Lower lobe of right lung (tissue), 2 donors: ENCODE data around the gene LTBP3. TPM values are rescaled to one million over a fixed set of nuclear protein-coding genes. Genes with fewer than 3 reads are reported as not detected.

Source experiments
- ATAC-seq, 2 donors: fragments of 200-7000 bp; cut with Tn5 transposase; one replicate each; pipeline ENCODE4 v1.9.1; 2020 to 2022; ENCODE audit warnings: mild to moderate bottlenecking in 2 of 2, moderate library complexity in 2 of 2
- DNase-seq: peaks from one replicate; pipeline ENCODE4 v3.0.0-alpha.2; 2020
- H3K27ac ChIP-seq: fragments of 200-600 bp; one replicate; pipeline ENCODE4 v1.8.0; 2022
- H3K27me3 ChIP-seq: fragments of 200-600 bp; one replicate; pipeline ENCODE4 v1.8.0; 2022; ENCODE audit warnings: low read depth
- H3K36me3 ChIP-seq: fragments of 200-600 bp; one replicate; pipeline ENCODE4 v1.8.0; 2022; ENCODE audit warnings: mild to moderate bottlenecking
- H3K4me1 ChIP-seq: fragments of 200-600 bp; one replicate; pipeline ENCODE4 v1.8.0; 2022
- H3K4me3 ChIP-seq: fragments of 200-600 bp; one replicate; pipeline ENCODE4 v1.8.0; 2022; ENCODE audit warnings: mild to moderate bottlenecking
- H3K9me3 ChIP-seq: fragments of 200-600 bp; one replicate; pipeline ENCODE4 v1.8.0; 2022
- intact Hi-C: fragments of 100-400 bp; cut with DNase I; formaldehyde crosslinking; loops from one replicate; pipeline ENCODE4 v1.11.0; 2022
- total RNA-seq: library from RNA; stranded (reverse); fragmentation: NEBNext Ultra II Directional; extraction: Animal tissue kit (Norgen Biotek cat#: 25700); gene quantifications from one replicate; pipeline ENCODE4 v1.2.1, GENCODE V29; 2021
- TF ChIP-seq, protein P1 (sequence below): fragments of 200-600 bp; IDR thresholded peaks from one replicate; pipeline ENCODE4 v1.8.0; 2022; ENCODE audit warnings: antibody characterized with exemption, mild to moderate bottlenecking
- donor health status: DM: no; HTN: yes; CAD: no; lungs with severe emphysema.

LTBP3 gene
- total RNA-seq, 1 donor from 2014 or later, result 98.7 TPM

- Histone ChIP-seq H3K4me3 (no peak overlapping the region), H3K36me3 (peaks cover 71% of the 10 kb centered on the region), H3K9me3 (no peaks in the 10 kb centered on the region), H3K27ac (no peak overlapping the region), H3K4me1 (peaks cover 19% of the 10 kb centered on the region), H3K27me3 (no peaks in the 10 kb centered on the region)
- ATAC-seq, result no peak
- intact Hi-C loops, result no loop called here
- DNase-seq, result no peak
- TF ChIP-seq, protein P1, sequence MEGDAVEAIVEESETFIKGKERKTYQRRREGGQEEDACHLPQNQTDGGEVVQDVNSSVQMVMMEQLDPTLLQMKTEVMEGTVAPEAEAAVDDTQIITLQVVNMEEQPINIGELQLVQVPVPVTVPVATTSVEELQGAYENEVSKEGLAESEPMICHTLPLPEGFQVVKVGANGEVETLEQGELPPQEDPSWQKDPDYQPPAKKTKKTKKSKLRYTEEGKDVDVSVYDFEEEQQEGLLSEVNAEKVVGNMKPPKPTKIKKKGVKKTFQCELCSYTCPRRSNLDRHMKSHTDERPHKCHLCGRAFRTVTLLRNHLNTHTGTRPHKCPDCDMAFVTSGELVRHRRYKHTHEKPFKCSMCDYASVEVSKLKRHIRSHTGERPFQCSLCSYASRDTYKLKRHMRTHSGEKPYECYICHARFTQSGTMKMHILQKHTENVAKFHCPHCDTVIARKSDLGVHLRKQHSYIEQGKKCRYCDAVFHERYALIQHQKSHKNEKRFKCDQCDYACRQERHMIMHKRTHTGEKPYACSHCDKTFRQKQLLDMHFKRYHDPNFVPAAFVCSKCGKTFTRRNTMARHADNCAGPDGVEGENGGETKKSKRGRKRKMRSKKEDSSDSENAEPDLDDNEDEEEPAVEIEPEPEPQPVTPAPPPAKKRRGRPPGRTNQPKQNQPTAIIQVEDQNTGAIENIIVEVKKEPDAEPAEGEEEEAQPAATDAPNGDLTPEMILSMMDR, result no peak
Measured at GRCh38 chr11:65598258-65598699, 40.1 kb upstream of the LTBP3 start.

DNA sequence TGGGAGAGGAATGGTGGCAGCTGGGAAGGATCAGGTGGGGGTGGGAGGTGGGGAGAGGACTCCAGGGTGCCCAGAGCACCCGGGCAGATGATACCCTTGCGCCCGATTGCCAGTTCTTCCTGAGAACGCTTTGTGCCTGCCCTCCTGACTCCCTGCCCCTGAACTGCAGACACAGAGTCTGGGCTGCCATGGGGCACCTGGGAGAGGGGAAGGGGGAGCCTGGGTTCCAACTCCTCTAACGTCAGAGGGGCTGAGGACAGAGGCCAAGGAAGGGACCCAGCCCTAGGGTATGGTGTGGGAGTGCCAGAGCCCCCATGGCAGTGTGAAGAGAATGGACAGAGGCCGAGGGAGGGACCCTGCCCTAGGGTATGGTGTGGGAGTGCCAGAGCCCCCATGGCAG, 38.4 kb upstream of the LTBP3 start:
- no peaks in the 10 kb centered on the region for H3K9me3 ChIP-seq
- peaks cover 19% of the 10 kb centered on the region for H3K4me1 ChIP-seq
- no peak overlapping the region for H3K27ac ChIP-seq
- no peaks in the 10 kb centered on the region for H3K27me3 ChIP-seq
- peaks cover 69% of the 10 kb centered on the region for H3K36me3 ChIP-seq
- intact Hi-C loops, result no loop called here
- ATAC-seq (no peak), DNase-seq (no peak)
- TF ChIP-seq, protein P1, result no peak
- no peak overlapping the region for H3K4me3 ChIP-seq

GRCh38 chr11:65595543-65596281, 37.6 kb upstream of the LTBP3 start, which contains the start of gene KCNK7:
Gene KCNK7 (minus strand): TSS chr11:65595800. CDS start chr11:65595772, 28 bp downstream.
- peaks cover 19% of the 10 kb centered on the region for H3K4me1 ChIP-seq
- no peaks in the 10 kb centered on the region for H3K27me3 ChIP-seq
- H3K9me3 ChIP-seq, result no peaks in the 10 kb centered on the region
- peaks cover 70% of the 10 kb centered on the region for H3K36me3 ChIP-seq
- H3K27ac ChIP-seq, result no peak within 1 kb of the TSS
- DNase-seq (no peak), ATAC-seq (no peak)
- intact Hi-C loops, result no loop called here
- H3K4me3 ChIP-seq, result no peak within 1 kb of the TSS
- TF ChIP-seq, protein P1, result no peak

GRCh38 chr11:65595131-65595530, 37.0 kb upstream of the LTBP3 start:
- Histone ChIP-seq H3K4me1 (peaks cover 19% of the 10 kb centered on the region), H3K36me3 (peaks cover 70% of the 10 kb centered on the region), H3K27me3 (no peaks in the 10 kb centered on the region), H3K9me3 (no peaks in the 10 kb centered on the region), H3K27ac (no peak overlapping the region), H3K4me3 (no peak overlapping the region)
- DNase-seq (no peak), ATAC-seq (no peak)
- TF ChIP-seq, protein P1, result no peak
- intact Hi-C loops, result no loop called here

GRCh38 chr11:65593518-65594414, 35.6 kb upstream of the LTBP3 start:
- intact Hi-C loops, result no loop called here
- peaks cover 60% of the 10 kb centered on the region for H3K36me3 ChIP-seq

More at GRCh38 chr11:65593518-65594414, 35.6 kb upstream of the LTBP3 start:
- H3K27me3 ChIP-seq, result no peaks in the 10 kb centered on the region
- no peak overlapping the region for H3K4me3 ChIP-seq
- TF ChIP-seq, protein P1, result peak; percentile 62
- no peak overlapping the region for H3K27ac ChIP-seq
- ATAC-seq (peak; percentile 25 to 40), DNase-seq (no peak)
- peaks cover 21% of the 10 kb centered on the region for H3K4me1 ChIP-seq
- no peaks in the 10 kb centered on the region for H3K9me3 ChIP-seq
